GM12872 (cell line): ENCODE measurements around the gene NKIRAS2.

Experiments
- TF ChIP-seq, protein P1 (sequence below): IDR thresholded peaks from 3 replicates; pipeline ENCODE4 v1.5.1; 2011; ENCODE audit warnings: low read depth, mild to moderate bottlenecking, low read length, moderate library complexity; ENCODE audit not compliant: insufficient read depth

NKIRAS2 gene

GRCh38 chr17:41974658-41975057 lies 45.2 kb upstream of the NKIRAS2 start:
- TF ChIP-seq, protein P1, sequence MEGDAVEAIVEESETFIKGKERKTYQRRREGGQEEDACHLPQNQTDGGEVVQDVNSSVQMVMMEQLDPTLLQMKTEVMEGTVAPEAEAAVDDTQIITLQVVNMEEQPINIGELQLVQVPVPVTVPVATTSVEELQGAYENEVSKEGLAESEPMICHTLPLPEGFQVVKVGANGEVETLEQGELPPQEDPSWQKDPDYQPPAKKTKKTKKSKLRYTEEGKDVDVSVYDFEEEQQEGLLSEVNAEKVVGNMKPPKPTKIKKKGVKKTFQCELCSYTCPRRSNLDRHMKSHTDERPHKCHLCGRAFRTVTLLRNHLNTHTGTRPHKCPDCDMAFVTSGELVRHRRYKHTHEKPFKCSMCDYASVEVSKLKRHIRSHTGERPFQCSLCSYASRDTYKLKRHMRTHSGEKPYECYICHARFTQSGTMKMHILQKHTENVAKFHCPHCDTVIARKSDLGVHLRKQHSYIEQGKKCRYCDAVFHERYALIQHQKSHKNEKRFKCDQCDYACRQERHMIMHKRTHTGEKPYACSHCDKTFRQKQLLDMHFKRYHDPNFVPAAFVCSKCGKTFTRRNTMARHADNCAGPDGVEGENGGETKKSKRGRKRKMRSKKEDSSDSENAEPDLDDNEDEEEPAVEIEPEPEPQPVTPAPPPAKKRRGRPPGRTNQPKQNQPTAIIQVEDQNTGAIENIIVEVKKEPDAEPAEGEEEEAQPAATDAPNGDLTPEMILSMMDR: no peak

DNA sequence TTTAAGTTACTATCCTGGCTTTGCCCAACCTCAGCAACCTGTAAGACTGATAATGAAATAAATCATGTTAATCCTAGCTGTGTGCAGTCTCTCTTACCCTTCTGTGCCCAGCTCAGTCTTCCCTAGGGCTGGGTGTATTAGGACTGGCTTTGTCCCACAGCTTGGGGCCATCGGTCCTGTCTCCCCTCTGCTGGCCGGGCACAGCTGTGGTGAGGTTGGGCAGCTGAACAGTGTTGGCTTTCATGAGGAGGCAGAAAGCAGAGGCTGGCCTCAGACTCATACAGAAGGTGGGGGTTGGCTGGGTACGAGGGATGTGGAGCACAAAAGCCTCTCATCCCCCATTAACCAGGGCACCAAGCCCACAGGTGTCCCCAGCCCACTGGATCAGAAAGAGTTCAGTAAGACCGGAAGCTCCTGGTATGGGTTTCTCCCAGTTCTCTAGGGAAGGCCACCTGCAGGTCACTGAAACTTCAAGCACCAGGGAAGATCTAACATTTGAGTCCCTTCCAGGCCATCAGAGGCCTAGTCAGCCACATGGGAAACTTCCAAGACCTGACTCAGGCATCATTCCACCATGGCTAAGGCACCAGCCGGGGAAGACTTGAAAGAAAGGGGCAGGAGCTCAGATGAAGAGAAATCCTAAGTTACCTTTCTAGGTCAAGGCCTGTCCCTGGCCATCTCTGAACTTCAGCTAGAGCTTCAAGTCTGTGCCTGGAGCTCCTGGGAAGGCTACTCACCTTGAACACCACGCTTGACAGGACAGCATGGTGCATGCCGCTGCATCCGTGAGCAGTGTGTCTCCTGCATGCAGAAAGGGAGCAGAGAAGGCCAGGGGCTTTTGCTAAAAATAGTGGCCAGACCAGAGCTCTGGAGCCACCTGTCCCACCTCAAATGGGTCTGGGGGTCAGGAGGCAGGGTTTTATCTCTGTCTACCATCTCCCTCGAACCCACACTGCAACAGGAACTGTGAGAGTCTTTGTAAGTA lies 44.5 kb upstream of the NKIRAS2 start:
- TF ChIP-seq, protein P1: no peak

DNA sequence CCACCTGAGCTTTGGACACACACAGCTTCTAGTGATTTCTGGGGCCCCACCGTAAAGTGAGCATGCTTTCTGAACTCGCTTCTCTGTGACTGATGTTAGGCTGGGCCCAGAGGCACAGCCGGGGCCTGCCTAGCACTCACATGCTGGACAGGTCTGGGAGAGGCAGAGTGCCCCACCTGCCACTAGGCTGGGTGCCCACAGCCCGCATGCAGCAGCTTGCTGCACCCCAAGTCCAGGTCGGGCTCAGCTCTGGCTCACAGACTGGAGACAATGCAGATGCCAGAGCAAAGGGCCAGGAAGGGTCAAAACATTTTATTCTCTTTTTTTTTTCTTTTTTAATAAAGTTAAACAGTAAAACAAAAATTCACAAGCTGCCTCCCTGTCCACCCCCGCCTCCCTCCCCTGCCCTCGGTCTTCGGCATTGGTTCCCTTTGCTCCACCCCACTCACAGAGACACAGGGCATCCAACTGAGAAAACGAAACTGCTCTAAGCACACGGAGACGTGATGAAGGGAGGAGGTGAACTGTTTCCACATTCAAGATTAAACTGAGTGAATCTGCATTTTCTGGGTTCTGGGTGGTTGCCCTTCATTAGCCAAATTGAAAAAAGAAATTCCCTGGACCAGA lies 43.6 kb upstream of the NKIRAS2 start:
- TF ChIP-seq, protein P1: no peak

DNA sequence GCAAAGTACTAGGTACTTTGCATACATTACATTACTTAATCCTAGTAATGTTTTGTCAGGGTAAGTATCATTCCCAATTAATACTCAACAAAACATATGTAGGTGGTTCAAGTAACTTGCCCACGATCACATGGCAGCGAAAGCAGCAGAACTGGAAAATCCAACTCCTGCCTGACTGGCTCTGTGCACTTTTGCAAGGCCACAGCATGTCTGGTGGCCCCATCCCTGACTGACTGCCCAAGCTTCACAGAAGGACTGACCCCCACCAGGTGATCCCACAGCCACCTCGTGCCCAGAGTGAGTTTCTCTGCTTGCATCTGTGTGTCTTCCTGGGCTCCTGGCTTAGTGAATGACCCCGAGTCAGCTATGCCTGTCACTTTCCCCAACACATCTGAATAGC lies 41.9 kb upstream of the NKIRAS2 start:
- TF ChIP-seq, protein P1: no peak

- TF ChIP-seq, protein P1: no peak
These were observed 37.7 kb upstream of the NKIRAS2 start for GRCh38 chr17:41982026-41982760.

- TF ChIP-seq, protein P1: no peak
These were observed 35.4 kb upstream of the NKIRAS2 start for GRCh38 chr17:41984454-41984853.

DNA sequence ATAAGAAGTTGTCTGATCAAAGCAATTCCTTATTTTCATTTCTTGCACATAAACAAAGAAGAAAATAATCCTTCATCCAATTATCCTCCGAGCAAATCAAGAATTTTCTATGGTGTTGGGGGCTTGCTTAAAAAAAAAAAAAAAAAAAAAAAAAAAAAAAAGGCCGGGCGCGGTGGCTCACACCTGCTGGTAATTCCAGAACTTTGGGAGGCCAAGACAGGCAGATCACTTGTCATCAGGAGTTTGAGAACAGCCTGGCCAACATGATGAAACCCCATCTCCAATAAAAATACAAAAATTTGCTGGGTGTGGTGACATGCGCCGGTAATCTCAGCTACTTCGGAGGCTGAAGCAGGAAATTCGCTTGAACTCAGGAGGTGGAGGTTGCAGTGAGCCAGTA lies 34.0 kb upstream of the NKIRAS2 start:
- TF ChIP-seq, protein P1: no peak
